Measurements from ENCODE around the gene VTN.

Gene VTN

DNA sequence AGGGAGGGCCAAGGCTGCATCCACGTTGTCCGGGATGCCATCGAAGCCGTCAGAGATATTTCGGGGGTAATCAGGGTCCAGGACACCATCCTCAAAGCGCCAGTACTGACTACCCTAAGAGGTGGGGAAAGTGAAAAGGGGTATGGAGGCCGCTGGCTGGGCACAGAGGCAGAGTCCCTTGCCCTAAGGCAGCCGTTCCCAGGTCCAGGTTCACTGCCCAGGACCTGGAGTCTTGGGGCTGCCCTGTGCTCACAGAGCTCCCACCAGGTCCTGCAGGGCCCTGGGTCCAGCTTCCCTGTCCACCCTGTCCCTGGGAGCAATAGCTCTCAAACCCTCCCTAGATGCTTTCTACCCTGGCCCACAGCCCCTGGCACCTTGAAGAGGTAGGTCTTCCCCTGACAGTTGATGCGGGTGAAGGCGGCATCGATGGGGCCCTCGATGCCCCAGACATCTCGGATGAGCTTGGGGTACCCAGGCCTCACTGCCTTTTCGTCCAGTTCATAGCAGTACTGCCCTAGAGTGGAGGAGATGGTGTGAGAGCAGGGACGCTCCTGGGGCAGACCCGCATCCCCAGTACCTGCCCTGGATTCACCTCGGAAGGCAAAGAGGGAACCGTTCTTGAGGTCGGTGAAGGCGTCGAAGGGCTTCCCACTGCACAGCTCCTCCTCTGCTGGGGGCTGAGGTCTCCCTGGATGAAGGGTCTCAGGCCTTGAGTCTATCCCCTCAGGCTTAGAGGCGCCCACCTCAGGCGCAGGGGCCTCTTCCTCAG lies 1.0 kb downstream of the VTN start:
- no peak for DNase-seq (ENCODE audit: low spot score)

DNA sequence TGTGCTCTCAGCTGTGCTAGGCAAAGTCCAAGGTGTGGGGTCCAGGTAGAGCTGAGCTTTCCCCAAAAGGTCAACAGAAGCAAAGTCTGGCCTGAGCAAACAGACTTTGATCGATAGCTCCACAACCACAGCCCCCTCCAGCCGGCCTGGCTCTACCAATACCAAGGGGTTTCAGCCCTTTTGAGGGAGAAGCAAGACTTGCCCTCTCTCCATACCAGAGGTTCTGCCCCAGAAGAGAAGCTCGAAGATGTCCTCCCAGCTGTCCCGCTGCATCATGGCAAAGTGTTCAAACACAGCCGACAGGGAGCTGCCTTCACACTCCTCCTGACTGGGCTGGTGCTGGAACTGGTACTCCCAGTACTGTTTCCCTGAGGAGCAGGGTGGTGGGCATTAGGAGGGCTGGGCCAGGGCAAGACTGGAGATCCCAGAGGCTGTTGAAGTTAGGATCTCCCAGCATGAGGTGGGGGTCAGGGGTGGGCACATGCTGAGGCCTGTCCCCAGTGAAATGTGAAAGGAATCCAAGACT lies 1.7 kb downstream of the VTN start:
- no peak for DNase-seq (ENCODE audit: low spot score)

DNA sequence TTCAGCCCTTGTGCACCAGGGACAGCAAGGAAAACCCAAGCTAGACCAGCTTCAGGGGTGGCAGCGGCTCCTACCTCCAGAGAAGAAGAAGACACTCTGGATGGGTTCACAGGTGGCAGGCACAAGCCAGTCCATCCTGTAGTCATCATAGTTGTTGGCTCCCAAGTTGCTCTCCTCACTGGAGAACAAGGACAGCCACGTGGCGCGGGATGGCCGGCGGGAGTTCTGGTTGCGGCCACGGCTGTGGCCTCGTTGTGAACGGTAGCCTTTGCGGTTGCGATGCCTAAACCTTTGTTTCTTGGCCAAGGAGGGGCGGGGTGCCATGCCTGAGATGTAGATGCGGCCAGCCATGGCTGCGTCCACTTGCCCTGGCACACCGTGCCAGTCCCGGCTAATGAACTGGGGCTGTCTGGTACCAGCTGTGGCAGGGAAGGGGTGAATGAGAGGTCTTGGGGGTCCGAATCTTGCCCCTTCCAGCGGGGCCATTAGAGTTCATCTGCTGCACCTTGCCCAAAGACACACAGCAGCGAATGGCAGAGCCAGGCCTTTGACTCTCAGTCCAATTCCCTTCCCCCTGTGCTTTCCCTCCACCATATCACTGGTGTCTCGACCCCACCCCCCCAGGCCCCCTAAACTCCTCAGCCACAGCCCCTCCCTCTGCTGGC lies 2.3 kb downstream of the VTN start:
- DNase-seq (ENCODE audit: low spot score), result no peak

DNA sequence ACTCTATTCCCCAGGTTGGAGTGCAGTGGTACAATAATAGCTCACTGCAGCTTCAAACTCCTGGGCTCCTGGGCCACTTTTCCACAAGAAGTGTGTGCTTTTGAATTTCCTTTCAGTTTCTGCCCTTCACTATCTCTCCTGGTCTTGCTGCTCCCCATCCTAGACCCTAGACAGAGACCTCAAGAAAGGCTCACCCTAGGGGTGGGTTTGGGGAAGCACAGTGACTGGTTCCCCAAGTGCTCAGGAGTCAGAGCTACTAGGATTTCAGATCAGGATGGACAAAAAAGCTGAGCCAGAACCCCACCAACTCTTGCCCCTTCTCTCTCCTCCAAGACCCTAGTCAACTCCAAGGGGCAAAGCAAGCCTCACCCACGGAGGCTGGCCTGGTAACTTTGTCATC lies 3.5 kb downstream of the VTN start:
- DNase-seq (ENCODE audit: low spot score), result no peak

DNA sequence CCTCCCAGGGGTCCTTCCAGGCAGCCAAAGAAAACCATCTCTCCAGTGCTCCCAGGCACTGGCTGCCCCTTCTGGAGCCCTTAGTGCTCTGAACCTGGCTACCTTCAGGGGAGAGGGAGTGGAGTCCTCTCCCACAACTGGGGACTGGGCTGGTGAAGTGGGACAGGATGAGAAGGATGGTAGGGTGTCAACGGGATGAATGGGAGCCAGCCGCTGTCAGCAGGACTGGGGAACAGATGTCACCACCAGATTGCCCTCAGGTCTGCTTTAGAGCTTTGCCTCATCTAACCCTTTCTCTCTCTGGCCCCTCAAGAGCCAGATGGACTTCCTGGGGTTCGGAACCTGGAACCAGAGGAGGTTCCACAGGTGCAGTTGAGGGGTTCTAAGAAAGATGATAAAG lies 4.6 kb downstream of the VTN start:
- DNase-seq (ENCODE audit: low spot score), result no peak

DNA sequence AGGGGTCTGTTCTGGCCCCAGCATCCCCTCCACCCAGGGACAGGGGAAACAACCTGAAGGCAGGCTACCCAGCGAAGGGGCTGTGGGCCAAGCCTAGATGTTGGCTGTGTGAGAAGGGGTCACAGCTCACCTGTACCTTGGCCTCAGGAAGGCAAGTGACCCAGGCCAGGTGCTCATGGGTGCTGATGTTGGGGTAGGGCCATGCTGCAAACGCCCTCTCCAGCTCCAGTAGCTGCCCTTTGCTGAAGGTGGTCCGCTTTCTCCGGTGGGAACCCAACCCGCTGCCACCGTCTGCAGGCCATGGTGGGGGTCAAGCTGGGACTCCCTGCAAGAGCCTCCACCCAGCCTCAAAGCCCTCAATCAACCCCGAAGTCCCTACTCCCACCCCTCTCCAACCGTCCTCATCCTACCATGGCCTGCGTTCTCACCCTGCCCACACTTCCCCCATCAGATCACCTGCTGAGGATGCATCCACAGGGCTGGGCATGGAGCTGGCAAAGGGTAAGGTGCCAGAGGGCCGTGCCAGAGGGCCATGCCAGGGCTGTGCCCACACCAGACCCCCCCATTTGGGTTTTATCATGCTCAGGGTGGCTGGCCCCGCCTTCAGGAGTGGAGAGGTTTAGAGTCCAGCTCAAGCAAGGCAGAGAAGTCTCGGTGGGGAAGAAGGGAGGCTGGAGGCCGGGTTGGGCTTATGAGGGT lies 5.3 kb downstream of the VTN start, which contains the start of gene SEBOX:
SEBOX (minus strand) TSS at position 535 of the 699 bp plus-strand sequence; CDS start at position 487, 48 bp downstream.
- DNase-seq (ENCODE audit: low spot score), result no peak

DNA sequence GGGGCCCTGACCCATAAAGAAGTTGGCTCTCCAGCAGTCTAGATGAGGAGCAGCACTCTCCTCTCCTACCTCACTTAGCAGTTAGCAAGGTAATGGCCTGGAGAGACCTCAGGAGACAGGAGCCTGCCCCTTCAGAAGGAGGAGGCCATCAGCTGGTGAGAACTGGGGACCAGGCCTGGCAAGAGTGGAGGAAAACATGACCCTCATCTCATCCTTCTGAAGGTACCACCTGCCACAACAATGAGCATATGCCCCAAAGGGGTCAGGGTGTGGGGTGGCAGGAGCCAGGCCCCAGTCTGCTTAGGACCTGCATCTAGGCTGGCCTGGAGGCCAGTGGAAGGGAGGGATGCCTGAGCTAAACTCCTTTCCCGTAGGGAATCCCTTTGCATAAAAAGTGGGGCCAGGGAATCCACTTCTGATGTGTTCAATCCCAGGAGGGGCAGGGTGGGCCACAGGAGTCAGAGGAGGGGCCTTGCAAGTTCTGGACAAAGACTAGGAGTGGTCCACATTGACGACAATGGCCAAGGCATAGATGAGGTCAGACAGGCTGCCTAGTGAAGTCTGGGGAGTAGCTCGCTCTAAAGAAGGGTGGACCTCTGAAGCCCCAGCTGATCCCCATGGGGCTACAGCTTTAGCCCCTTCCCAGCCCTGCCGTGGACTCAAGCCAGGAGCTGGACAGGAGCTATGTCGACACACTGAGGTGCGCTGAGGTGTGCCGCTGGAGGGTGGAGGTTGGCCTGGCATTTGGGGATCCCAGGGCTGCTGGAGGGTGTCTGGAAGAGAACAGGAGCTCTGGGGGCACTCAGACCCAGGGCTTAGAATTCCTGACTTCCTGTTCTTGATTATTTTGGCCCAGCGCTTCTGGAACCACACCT lies 6.1 kb downstream of the VTN start:
- no peak for DNase-seq (ENCODE audit: low spot score)

DNA sequence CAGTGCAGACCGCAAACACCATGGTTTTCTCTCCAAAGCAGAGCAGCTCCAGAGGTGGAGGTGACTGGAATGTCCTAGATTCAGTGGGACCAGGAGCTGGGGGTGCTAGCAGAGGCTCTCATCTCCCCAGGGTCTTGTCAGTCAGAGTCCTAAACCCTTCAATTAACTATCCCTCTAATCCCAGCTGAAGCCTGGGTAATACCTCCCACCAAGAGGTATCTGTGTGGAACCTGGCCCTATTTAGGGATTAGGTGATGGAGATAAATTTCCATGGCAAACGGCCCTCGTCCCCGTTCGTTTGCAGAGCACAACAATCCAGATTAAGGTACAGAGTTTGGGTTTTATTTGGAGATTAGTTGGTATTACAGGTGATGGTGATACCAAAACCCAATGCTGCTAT lies 6.9 kb downstream of the VTN start:
- no peak for DNase-seq (ENCODE audit: low spot score)

DNA sequence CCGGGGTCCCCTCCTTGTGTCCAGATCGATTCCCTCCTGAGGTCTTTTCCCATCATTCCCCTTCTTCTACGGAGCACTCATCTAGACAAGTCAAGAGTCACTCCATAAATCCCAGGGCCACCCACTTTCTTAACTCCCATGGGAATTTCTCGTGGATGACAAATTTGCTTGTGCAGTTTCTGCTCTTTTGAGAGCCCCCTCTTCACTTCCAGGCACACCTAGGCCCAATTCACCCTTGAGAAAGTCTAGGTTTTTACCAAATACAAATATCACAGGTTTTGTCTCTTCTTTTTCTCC lies 12.3 kb downstream of the VTN start:
- DNase-seq (ENCODE audit: low spot score), result no peak

DNA sequence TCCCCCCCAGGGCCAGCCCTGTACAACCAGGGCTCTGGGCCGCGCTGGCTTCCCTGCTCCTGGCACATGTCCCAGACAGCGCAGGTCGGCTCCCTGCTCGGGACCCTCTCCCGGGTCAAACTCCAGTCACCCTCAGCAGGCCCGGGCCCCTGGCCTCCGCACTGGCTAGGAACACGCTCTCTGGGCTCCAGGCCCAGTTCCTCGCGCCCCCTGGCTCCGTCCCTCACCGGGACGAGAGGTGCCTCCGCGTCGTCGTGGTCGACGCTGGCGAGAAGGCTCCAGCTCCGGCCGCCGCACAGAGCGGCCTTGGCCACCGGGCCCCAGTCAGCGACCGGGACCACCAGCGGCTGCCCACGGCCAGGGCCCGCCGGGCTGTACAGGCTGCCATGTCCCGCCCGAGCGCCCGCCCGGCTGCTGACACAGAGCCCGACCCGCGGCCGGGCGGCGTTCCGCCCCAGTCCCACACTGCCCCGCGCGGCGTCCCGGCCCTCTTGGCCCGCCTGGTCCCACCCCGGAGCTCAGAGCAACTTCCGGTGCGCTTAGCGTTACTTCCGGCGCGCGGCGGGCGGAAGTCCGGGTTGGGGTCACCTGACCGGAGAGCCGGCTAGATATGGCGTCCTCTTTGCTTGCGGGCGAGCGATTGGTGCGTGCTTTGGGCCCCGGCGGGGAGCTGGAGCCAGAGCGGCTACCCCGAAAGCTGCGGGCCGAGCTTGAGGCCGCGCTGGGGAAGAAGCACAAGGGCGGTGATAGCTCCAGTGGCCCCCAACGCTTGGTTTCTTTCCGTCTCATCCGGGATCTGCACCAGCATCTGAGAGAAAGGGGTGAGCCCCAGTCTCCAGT lies 12.8 kb downstream of the VTN start, which contains the start of gene POLDIP2:
POLDIP2 (minus strand) TSS at position 467 of the 840 bp plus-strand sequence; CDS start at position 388, 79 bp downstream.
- peak; percentile 95 for DNase-seq (ENCODE audit: low spot score)

DNA sequence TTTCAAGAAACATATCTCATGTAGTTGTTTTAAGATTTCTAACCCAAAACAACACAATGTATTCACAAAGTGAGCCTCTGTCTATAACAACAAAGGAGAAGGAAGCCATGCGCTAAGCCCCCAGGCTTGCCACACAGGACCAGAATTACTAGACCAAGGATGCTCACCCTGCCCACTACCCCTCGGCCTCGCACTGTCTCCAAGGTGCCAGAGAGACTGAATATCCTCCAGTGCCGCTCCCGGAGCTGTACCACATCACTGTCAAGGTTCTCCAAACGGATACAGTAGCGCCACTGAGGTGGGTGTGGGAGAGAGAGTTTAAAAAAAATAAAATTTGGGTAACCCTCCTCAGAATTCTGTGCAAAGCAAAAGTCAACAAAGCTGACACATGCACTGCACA lies 19.8 kb downstream of the VTN start:
- DNase-seq (ENCODE audit: low spot score), result no peak

DNA sequence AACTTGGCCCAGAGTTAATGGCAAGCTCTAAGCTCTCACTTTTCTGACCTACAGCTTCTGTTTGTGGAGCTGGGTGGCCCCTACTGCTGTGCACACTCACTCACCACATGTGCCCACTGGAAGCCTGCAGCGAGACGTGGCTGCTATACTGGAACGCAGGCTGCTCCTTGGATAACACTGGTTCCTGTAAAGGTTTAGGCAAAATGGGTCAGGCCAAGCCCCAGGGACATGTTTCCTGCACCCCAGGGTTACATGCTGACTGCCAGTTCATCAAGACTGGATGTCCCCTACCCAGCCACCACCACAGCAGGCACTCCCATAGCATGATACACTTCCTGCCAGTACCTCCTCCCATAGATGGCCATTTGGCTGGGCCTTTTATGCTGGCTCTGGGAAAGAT lies 21.1 kb downstream of the VTN start:
- DNase-seq (ENCODE audit: low spot score), result no peak

DNA sequence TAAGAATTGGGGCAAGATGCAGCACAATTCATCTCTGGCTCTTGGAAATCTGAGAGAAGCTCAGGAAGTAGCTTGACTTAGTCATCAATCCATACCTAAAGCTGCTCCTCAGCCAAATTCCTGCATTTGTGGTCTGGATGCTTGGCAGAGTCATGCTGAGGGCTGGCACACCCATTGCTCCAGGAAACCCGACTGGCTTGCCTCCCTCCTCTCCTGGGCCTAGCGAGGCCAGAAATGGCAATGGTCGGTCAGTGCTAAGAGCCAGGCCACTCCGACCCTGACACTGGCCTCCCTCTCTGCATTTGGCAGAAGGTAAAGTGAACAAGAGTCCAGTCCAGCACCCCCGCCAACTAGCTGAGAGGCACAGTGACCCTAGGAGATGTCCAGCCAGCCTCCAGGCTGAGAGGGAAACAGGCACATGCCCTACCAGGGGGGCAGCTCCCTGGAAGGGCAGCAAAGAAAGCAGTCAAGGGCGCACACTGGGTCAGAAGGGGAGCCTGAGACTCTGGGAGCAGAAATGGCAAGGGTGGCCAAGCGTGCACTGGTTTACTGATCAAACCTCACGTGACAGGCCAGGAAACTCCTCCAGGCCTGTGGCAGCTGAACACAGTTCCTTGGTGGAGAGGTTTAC lies 22.7 kb downstream of the VTN start:
- DNase-seq (ENCODE audit: low spot score), result peak; percentile 46

DNA sequence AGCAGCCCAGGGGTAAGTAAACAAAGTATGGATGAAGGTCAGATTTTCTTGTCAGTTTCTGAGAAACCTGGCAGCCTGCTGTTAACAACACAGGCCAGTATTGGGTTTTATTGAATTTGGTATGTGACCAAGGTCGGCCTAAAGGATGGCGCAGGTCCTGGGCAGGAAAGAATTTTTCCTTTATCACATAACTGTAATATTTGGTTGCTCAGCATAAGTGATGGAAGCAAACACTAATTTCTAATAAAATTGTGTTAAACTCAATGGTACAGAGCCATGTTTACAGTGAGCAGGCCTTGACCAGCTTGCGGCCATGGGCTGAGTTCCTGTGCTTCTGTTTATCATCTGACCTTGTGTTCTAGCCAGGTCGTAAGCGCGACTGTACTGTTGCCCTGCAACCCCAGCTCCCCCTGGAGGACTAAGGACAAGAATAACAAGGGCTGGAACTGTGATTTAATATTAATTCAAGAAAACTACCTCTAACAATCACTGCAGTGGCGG lies 23.3 kb downstream of the VTN start:
- no peak for DNase-seq (ENCODE audit: low spot score)

DNA sequence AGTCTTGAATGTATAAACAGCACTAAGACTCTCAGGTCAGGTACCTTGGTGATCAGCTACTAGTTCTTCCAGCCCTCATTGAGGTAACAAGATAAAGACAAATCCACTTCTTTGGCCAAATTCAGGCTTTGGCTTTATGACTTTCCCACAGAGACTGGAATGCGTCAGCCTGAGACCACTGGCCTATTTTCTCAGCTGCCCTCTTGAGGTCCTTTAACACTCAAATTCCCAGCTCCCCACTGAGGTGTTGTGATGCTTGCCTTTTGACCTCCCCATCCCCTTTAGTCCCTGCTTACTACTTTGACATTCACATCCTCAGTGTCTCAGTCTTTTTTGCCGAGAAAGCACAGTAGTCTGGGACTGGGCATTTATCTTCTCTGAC lies 23.9 kb downstream of the VTN start:
- DNase-seq (ENCODE audit: low spot score), result no peak

DNA sequence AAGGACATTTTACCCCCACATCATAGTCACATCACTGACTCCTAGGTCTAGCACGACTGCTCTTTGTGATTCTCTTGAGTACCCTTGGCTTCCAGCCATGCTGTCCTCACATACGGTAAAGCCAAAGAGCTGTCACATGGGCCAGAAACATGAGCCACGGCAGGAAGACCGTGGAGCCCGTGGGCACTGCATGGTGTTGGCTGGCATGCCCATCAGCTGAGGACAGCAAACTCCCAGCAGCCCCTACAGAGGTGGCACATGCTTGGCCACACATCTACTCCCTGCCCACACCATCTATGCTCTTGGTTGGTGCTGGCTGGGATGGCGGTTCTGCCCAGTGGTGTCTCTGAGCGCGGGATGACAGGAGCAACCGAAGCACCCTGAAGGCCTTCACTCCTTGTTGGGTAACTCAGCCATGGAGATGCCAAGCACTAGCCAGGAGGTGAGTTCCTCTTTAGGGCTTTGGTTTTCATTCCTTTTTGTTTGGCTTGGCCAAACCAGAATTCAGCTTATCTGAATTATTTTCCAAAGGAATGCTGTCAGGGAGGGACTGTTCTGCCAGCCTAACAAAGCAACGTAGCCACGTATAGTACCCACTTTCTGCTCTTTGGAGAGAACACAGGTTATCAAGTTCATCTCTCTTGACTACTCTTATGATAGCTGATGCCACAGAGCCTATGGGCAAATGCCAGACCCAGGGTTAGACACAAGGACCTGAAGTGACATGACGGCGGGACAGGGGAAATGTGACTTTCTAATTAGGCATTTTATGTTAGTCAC lies 24.5 kb downstream of the VTN start:
- DNase-seq (ENCODE audit: low spot score), result no peak

DNA sequence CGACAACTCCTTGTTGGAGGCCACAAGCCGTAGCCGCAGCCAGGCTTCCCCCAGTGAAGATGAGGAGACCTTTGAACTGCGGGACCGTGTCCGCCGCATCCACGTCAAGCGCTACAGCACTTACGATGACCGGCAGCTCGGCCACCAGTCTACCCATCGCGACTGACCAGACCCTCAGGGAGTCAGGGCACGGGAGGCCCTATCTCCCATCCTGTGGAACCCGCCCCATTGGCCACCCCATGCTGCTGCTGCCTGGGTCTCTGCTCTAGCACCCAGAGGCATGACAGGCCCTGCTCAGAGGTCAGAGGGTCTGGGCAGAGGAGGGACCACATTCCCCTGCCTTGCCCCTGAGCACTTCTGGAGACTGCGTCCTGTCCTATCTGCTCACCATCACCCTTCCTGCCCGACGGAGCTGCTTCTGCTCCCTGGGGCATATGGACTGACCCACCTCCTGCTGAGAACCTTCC lies 25.6 kb downstream of the VTN start:
- DNase-seq (ENCODE audit: low spot score), result no peak

DNA sequence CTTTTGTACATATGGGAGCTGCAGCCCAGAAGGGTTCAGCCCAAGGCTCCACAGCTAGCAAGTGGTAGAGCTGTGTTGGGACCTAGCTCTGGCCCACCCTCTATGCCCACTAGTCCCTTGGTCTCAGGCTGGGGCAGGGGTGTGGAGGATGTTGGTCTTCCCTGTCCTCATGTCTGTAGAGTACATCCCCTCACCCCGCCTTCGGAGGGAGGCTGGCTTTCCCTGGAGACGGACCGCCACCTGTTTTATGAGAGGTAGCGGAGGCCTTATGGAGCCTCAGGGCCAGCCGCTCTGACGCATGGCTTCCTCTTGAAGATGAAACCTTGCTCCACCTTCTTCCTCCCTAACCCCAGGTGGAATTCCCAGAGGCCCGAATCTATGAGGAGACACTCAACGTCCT lies 26.1 kb downstream of the VTN start:
- no peak for DNase-seq (ENCODE audit: low spot score)

DNA sequence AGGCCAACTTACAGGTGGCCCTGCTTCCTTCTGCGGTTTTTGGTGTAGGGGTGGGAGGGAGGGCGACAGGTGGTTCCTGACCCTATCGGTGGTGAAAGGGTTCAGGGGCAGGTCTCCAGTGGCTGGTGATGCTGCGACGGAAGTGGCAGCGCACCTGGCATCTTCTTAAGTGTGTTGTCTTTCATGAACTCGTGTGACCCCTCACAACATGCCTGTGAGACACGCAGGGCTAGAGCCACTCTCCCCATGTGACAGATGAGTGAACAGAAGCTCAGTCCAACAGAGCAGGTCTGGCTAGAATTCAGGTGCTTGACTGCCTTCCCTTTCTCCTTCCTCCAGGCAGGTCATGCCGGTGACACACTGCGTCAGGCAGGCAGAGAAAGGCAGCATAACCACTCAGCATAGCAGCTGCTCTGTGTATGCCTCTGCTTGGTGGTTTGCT lies 26.6 kb downstream of the VTN start:
- no peak for DNase-seq (ENCODE audit: low spot score)

All from RKO (cell line).